ENCODE measurements around the gene SYT10.
"Not testable (repeated sequence)": the region's sequence is repeated elsewhere in the genome, so short reads cannot be mapped to it uniquely, and the experiment has no call there.

Gene SYT10

GRCh38 chr12:33439587-33440011 is at the start of gene SYT10:
SYT10 (minus strand) TSS chr12:33439819; CDS start chr12:33439522, 297 bp downstream.
- no peak for DNase-seq (ENCODE audit: low read depth in 2 of 3, low spot score in 1 of 3)

GRCh38 chr12:33488036-33488435 is 48.4 kb upstream of the SYT10 start:
- no peak for DNase-seq (ENCODE audit: low read depth in 2 of 3, low spot score in 1 of 3)

- DNase-seq (ENCODE audit: low read depth in 2 of 3, low spot score in 1 of 3) = no peak
These were observed 46.4 kb upstream of the SYT10 start for GRCh38 chr12:33486058-33486457.

GRCh38 chr12:33484161-33484560 is 44.5 kb upstream of the SYT10 start:
- DNase-seq (ENCODE audit: low read depth in 2 of 3, low spot score in 1 of 3) = no peak

GRCh38 chr12:33480366-33480765 is 40.7 kb upstream of the SYT10 start:
- no peak for DNase-seq (ENCODE audit: low read depth in 2 of 3, low spot score in 1 of 3)

GRCh38 chr12:33476058-33476457 is 36.4 kb upstream of the SYT10 start:
- no peak for DNase-seq (ENCODE audit: low read depth in 2 of 3, low spot score in 1 of 3)

GRCh38 chr12:33472299-33472698 is 32.7 kb upstream of the SYT10 start:
- no peak for DNase-seq (ENCODE audit: low read depth in 2 of 3, low spot score in 1 of 3)

GRCh38 chr12:33455096-33455495 is 15.5 kb upstream of the SYT10 start:
- no peak for DNase-seq (ENCODE audit: low read depth in 2 of 3, low spot score in 1 of 3)

- no peak for DNase-seq (ENCODE audit: low read depth in 2 of 3, low spot score in 1 of 3)
These were observed 10.9 kb upstream of the SYT10 start for GRCh38 chr12:33450480-33450879.

GRCh38 chr12:33440477-33440876 is 858 bp upstream of the SYT10 start:
- DNase-seq (ENCODE audit: low read depth in 2 of 3, low spot score in 1 of 3) = no peak

GRCh38 chr12:33438851-33439586 is 600 bp downstream of the SYT10 start:
- no peak for DNase-seq (ENCODE audit: low read depth in 2 of 3, low spot score in 1 of 3)

GRCh38 chr12:33438025-33438772 is 1.4 kb downstream of the SYT10 start:
- DNase-seq (ENCODE audit: low read depth in 2 of 3, low spot score in 1 of 3) = no peak

- DNase-seq (ENCODE audit: low read depth in 2 of 3, low spot score in 1 of 3) = no peak
These were observed 2.0 kb downstream of the SYT10 start for GRCh38 chr12:33437598-33437997.

- DNase-seq (ENCODE audit: low read depth in 2 of 3, low spot score in 1 of 3) = no peak
These were observed 6.6 kb downstream of the SYT10 start for GRCh38 chr12:33432992-33433391.

- DNase-seq (ENCODE audit: low read depth in 2 of 3, low spot score in 1 of 3) = no peak
These were observed 8.0 kb downstream of the SYT10 start for GRCh38 chr12:33431648-33432047.

GRCh38 chr12:33429468-33429867 is 10.2 kb downstream of the SYT10 start:
- DNase-seq (ENCODE audit: low read depth in 2 of 3, low spot score in 1 of 3) = no peak

- DNase-seq (ENCODE audit: low read depth in 2 of 3, low spot score in 1 of 3) = no peak
These were observed 12.5 kb downstream of the SYT10 start for GRCh38 chr12:33427071-33427470.

- DNase-seq (ENCODE audit: low read depth in 2 of 3, low spot score in 1 of 3) = no peak
These were observed 15.9 kb downstream of the SYT10 start for GRCh38 chr12:33423706-33424105.

- not testable (repeated sequence) for DNase-seq (ENCODE audit: low read depth in 2 of 3, low spot score in 1 of 3)
These were observed 27.2 kb downstream of the SYT10 start for GRCh38 chr12:33412410-33412809.

- DNase-seq (ENCODE audit: low read depth in 2 of 3, low spot score in 1 of 3) = no peak
These were observed 56.1 kb downstream of the SYT10 start for GRCh38 chr12:33383503-33383902.

GRCh38 chr12:33376153-33376552 is 63.5 kb downstream of the SYT10 start:
- DNase-seq (ENCODE audit: low read depth in 2 of 3, low spot score in 1 of 3) = no peak

GRCh38 chr12:33370318-33370717 is 69.3 kb downstream of the SYT10 start:
- DNase-seq (ENCODE audit: low read depth in 2 of 3, low spot score in 1 of 3) = no peak

- DNase-seq (ENCODE audit: low read depth in 2 of 3, low spot score in 1 of 3) = no peak
These were observed 82.4 kb downstream of the SYT10 start for GRCh38 chr12:33357181-33357580.

Data from stimulated activated CD4-positive, alpha-beta T cell treated with anti-CD3 and anti-CD28 coated beads, Interleukin-12 subunit alpha, Interleukin-12 subunit beta, amount 100 ng/mL, for 48 hours (primary cell).